Liver (tissue), 9 donors: ENCODE data around the gene DCUN1D1. TPM values are rescaled to one million over a fixed set of nuclear protein-coding genes. Genes with fewer than 3 reads are reported as not detected.

Experiments
- DNase-seq: peaks from one replicate; pipeline ENCODE4 v3.0.0-alpha.2; 2017; ENCODE audit warnings: low spot score
- H3K27ac ChIP-seq, 2 donors: one replicate each; pipeline ENCODE4 v1.7.0; 2013; ENCODE audit warnings: inconsistent platforms in 2 of 2, low read length in 2 of 2, control low read depth in 1 of 2, low read depth in 1 of 2, mild to moderate bottlenecking in 1 of 2
- H3K27me3 ChIP-seq, 4 donors: one replicate each; pipeline versions ENCODE4 v1.6.1 to v1.7.0; 2013; ENCODE audit warnings: low read length in 3 of 4, inconsistent platforms in 1 of 4, mild to moderate bottlenecking in 1 of 4, moderate library complexity in 1 of 4; ENCODE audit not compliant: control insufficient read depth in 4 of 4, insufficient read depth in 4 of 4
- H3K36me3 ChIP-seq, 4 donors: one replicate each; pipeline versions ENCODE4 v1.6.1 to v1.7.0; 2013; ENCODE audit warnings: low read length in 3 of 4, mild to moderate bottlenecking in 3 of 4, low read depth in 1 of 4, moderate library complexity in 1 of 4; ENCODE audit not compliant: control insufficient read depth in 4 of 4, insufficient read depth in 3 of 4
- H3K4me1 ChIP-seq, 4 donors: one replicate each; pipeline versions ENCODE4 v1.6.1 to v1.7.0; 2013; ENCODE audit warnings: low read length in 3 of 4, mild to moderate bottlenecking in 3 of 4, moderate library complexity in 1 of 4; ENCODE audit not compliant: control insufficient read depth in 4 of 4, insufficient read depth in 4 of 4
- H3K4me3 ChIP-seq, 3 donors: one replicate each; pipeline versions ENCODE4 v1.6.1 to v1.7.0; 2013; ENCODE audit warnings: low read length in 3 of 3, control low read depth in 1 of 3, low read depth in 1 of 3, mild to moderate bottlenecking in 1 of 3
- H3K9ac ChIP-seq, 2 donors: one replicate each; pipeline ENCODE4 v1.7.0; 2013; ENCODE audit warnings: low read length in 2 of 2, mild to moderate bottlenecking in 2 of 2, moderate library complexity in 2 of 2, control low read depth in 1 of 2, low read depth in 1 of 2
- H3K9me3 ChIP-seq, 4 donors: one replicate each; pipeline versions ENCODE4 v1.6.1 to v1.7.0; 2013; ENCODE audit warnings: low read length in 3 of 4; ENCODE audit not compliant: control insufficient read depth in 4 of 4
- CTCF ChIP-seq: fragments of 150-350 bp; IDR thresholded peaks from 2 replicates; pipeline ENCODE4 v1.5.1; 2017; ENCODE audit warnings: improper control_type of control experiment, low read depth, low read length; ENCODE audit not compliant: missing input control
- FOXA1 ChIP-seq: IDR thresholded peaks from 2 replicates; pipeline ENCODE4 v1.6.1; 2016; ENCODE audit warnings: antibody characterized with exemption
- HNF4A ChIP-seq, 2 donors: conservative IDR thresholded peaks; 2 replicates each; pipeline ENCODE4 v1.6.1; 2016; ENCODE audit warnings: antibody characterized with exemption in 2 of 2, mild to moderate bottlenecking in 2 of 2
- HNF4G ChIP-seq: IDR thresholded peaks from 2 replicates; pipeline ENCODE4 v1.6.1; 2016; ENCODE audit warnings: antibody characterized with exemption
- MAX ChIP-seq: IDR thresholded peaks from 2 replicates; pipeline ENCODE4 v1.6.1; 2016; ENCODE audit warnings: antibody characterized with exemption
- RAD21 ChIP-seq, 2 donors: IDR thresholded peaks; 2 replicates each; pipeline ENCODE4 v1.6.1; 2016; ENCODE audit warnings: antibody characterized with exemption in 2 of 2, mild to moderate bottlenecking in 2 of 2
- RXRA ChIP-seq, 2 donors: IDR thresholded peaks; 2 replicates each; pipeline ENCODE4 v1.6.1; 2017 to 2018; ENCODE audit warnings: antibody characterized with exemption in 2 of 2, mild to moderate bottlenecking in 1 of 2
- TAF1 ChIP-seq: conservative IDR thresholded peaks from 2 replicates; pipeline ENCODE4 v1.6.1; 2016; ENCODE audit warnings: antibody characterized with exemption, mild to moderate bottlenecking
- YY1 ChIP-seq: IDR thresholded peaks from 2 replicates; pipeline ENCODE4 v1.6.1; 2016; ENCODE audit warnings: antibody characterized with exemption, mild to moderate bottlenecking
- ZBTB33 ChIP-seq: IDR thresholded peaks from 2 replicates; pipeline ENCODE4 v1.6.1; 2016; ENCODE audit warnings: antibody characterized with exemption
- WGBS: extraction: QIAGEN DNeasy Blood & Tissue Kit; methylation state at CpG from one replicate; pipeline ENCODE4 v1.1.7; 2013; 5-methylcytosine and 5-hydroxymethylcytosine counted together
- polyA plus RNA-seq, 2 donors: library from polyadenylated mRNA; stranded (reverse) in 1 of 2; unstranded in 1 of 2; fragments of 200-250 nt in 1 of 2; fragments of >200 nt in 1 of 2; fragmentation: Nextera tagmentation in 1 of 2; extraction: Ambion mirVana in 1 of 2; gene quantifications; one replicate each; pipeline versions ENCODE4 v1.2.1 to v1.2.3, GENCODE V29; 2013 to 2015
- total RNA-seq, 2 donors: library from RNA; depleted of rRNA; stranded (reverse); fragments of >200 nt; gene quantifications; one replicate each; pipeline ENCODE4 v1.2.3, GENCODE V29; 2014
- TF ChIP-seq, protein P1 (sequence below): IDR thresholded peaks from 2 replicates; pipeline ENCODE4 v1.6.1; 2016; ENCODE audit warnings: antibody characterized with exemption, mild to moderate bottlenecking
- donor health status: healthy.
- donor health status: healthy.
- donor health status: healthy.
- donor health status: healthy.
- donor health status: healthy.

The DCUN1D1 gene
- total and polyA plus RNA-seq, 4 donors: 9.1 to 56.0 (median 23.5) TPM

DNA sequence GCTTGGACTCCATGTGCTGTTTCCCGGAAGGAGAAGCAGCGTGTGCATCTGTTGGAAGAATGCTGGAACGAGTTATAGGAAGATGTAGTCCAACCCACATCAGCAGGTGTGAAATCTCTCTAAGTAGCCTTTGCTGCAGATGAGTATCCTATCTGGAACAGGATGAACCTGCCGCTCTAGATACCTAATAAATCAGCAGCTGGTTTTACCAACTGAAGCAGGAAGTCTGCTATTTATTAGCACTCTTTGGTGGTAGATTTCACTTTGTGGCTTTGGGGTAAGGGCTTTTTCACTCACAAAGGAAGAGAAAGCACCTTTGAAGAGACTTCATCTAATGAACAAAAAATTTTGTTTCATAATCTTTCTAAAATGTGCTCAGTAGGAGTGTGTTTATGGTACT is 66.4 kb downstream of the DCUN1D1 start:
- H3K9ac ChIP-seq: no peak overlapping the region
- WGBS: 89% methylated on average over 4 of the region's 4 CpGs

More for the DNA sequence above, 66.4 kb downstream of the DCUN1D1 start:
- Histone ChIP-seq H3K36me3 (peaks cover 0 to 5% (median 0%) of the 10 kb centered on the region in 4 donors), H3K4me3 (no peak overlapping the region), H3K27me3 (no peaks in the 10 kb centered on the region), H3K4me1 (no peaks in the 10 kb centered on the region), H3K27ac (no peak overlapping the region), H3K9me3 (no peaks in the 10 kb centered on the region)
- no peak for DNase-seq
- TF ChIP-seq RXRA (IDR thresholded peaks at IDR 0.05) (no peak), CTCF (no peak), FOXA1 (no peak), HNF4A (conservative IDR thresholded peaks at IDR 0.05) (no peak), YY1 (no peak), HNF4G (no peak), RAD21 (IDR thresholded peaks at IDR 0.05) (no peak), MAX (no peak), TAF1 (no peak), ZBTB33 (no peak)
- TF ChIP-seq, protein P1, sequence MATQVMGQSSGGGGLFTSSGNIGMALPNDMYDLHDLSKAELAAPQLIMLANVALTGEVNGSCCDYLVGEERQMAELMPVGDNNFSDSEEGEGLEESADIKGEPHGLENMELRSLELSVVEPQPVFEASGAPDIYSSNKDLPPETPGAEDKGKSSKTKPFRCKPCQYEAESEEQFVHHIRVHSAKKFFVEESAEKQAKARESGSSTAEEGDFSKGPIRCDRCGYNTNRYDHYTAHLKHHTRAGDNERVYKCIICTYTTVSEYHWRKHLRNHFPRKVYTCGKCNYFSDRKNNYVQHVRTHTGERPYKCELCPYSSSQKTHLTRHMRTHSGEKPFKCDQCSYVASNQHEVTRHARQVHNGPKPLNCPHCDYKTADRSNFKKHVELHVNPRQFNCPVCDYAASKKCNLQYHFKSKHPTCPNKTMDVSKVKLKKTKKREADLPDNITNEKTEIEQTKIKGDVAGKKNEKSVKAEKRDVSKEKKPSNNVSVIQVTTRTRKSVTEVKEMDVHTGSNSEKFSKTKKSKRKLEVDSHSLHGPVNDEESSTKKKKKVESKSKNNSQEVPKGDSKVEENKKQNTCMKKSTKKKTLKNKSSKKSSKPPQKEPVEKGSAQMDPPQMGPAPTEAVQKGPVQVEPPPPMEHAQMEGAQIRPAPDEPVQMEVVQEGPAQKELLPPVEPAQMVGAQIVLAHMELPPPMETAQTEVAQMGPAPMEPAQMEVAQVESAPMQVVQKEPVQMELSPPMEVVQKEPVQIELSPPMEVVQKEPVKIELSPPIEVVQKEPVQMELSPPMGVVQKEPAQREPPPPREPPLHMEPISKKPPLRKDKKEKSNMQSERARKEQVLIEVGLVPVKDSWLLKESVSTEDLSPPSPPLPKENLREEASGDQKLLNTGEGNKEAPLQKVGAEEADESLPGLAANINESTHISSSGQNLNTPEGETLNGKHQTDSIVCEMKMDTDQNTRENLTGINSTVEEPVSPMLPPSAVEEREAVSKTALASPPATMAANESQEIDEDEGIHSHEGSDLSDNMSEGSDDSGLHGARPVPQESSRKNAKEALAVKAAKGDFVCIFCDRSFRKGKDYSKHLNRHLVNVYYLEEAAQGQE: no peak
